Bronchial epithelial cell (primary cell): Measurements from ENCODE around the gene EXOC6B. TPM values are rescaled to one million over a fixed set of nuclear protein-coding genes. Genes with fewer than 3 reads are reported as not detected.

Experiments used
- DNase-seq: peaks from one replicate; pipeline ENCODE4 v3.0.0-alpha.2; 2010; ENCODE audit warnings: low read depth
- FAIRE-seq: peaks from 2 replicates; lab custom pipeline; 2011; peaks lifted over from hg19 to GRCh38; lab: Jason Lieb, UNC
- H3K27me3 ChIP-seq: 2 replicates; pipeline ENCODE4 v1.5.1; 2011; ENCODE audit warnings: low read length; ENCODE audit not compliant: control insufficient read depth, insufficient read depth
- H3K36me3 ChIP-seq: 2 replicates; pipeline ENCODE4 v1.5.1; 2011; ENCODE audit warnings: low read length; ENCODE audit not compliant: control insufficient read depth, insufficient read depth
- H3K4me3 ChIP-seq: 2 replicates; pipeline ENCODE4 v1.5.1; 2011; ENCODE audit warnings: mild to moderate bottlenecking, low read depth, low read length, control low read depth
- total RNA-seq: library from RNA; depleted of rRNA; stranded (reverse); fragments of >200 nt; gene quantifications from 2 replicates; pipeline ENCODE4 v1.2.1, GENCODE V29; 2014
- TF ChIP-seq, protein P1 (sequence below): IDR thresholded peaks from 2 replicates; pipeline ENCODE4 v1.5.1; 2011; ENCODE audit warnings: mild to moderate bottlenecking, moderate library complexity, low read length, control low read depth, inconsistent platforms; ENCODE audit not compliant: insufficient read depth, severe bottlenecking

EXOC6B gene
- total RNA-seq, 1 donor from 2014 or later = 26.9 TPM

DNA sequence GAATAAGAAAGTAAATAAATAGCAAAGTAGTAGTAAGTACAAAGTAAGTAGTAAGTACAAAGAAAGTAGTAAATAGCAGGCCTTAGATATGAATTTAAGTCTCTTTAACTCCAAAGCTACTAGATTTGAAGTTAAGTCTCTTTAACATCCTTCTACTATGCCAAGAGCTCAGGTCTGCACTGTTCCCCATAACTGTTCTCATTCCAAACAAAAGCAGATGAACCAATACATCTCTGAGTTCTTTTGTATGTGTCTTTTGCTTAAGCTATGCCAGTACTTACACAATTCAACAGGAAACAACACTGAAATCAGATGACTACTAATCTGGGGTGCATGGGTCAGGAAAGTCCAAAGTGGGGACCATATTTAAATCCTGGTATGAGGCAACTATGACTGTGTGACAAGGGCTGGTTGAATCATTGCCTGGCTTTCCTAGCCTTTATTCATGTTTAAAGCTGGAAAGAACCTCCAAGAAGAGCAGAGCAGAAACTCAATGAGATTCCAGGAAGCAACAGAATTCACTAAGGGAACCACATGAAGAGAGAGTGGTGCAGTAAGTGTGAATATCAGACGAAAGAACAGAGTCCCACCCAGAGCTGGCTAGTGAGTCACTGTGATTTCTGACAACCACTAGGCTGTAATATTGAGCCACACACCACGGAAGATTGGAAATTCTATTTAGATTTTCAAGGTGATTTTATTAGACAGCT, 627.1 kb downstream of the EXOC6B start:
- TF ChIP-seq, protein P1, sequence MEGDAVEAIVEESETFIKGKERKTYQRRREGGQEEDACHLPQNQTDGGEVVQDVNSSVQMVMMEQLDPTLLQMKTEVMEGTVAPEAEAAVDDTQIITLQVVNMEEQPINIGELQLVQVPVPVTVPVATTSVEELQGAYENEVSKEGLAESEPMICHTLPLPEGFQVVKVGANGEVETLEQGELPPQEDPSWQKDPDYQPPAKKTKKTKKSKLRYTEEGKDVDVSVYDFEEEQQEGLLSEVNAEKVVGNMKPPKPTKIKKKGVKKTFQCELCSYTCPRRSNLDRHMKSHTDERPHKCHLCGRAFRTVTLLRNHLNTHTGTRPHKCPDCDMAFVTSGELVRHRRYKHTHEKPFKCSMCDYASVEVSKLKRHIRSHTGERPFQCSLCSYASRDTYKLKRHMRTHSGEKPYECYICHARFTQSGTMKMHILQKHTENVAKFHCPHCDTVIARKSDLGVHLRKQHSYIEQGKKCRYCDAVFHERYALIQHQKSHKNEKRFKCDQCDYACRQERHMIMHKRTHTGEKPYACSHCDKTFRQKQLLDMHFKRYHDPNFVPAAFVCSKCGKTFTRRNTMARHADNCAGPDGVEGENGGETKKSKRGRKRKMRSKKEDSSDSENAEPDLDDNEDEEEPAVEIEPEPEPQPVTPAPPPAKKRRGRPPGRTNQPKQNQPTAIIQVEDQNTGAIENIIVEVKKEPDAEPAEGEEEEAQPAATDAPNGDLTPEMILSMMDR = peak; percentile 23
- FAIRE-seq = no peak
- H3K36me3 ChIP-seq = no peaks in the 10 kb centered on the region
- H3K27me3 ChIP-seq = no peaks in the 10 kb centered on the region
- H3K4me3 ChIP-seq = no peak overlapping the region
- peak; percentile 83 for DNase-seq

DNA sequence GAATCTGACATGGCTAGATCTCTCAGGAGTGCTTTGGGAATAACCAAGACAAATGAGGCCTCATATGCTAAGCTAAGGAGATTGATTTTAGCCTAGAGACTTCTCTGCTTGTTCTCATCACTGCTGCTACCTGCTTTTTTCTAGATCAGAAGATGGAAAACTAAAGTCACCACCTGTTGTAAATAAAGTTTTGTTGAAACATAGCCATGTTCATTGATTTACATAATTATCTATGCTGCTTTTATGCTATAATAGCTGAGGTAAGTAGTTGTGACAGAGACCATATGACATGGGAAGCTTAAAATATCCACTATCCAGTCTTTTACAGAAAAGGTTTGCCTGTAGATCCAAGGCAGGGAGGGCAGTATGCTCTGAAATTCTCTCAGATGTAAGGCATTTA, 632.1 kb downstream of the EXOC6B start:
- no peaks in the 10 kb centered on the region for H3K36me3 ChIP-seq
- no peak for FAIRE-seq
- no peak for DNase-seq
- no peaks in the 10 kb centered on the region for H3K27me3 ChIP-seq
- TF ChIP-seq, protein P1 = no peak
- H3K4me3 ChIP-seq = no peak overlapping the region

DNA sequence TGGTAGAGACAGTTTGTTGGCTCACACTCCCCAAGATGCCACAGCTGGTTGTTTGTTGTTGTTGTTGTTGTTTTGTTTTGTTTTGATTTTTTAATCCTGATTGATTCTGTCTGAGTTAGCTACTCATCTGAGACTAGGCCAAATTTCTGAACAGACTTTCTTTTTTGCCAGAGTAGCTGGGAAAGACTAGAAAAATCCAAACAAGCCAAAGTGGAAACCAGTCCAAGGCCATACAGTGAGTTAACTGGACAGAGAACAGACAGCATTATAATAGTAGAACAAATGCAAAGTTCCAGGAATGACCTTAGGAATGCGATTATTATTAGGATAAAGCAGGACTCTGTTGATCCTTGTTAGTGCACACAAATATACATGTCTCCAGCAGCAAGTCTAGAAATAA, 634.4 kb downstream of the EXOC6B start:
- no peaks in the 10 kb centered on the region for H3K27me3 ChIP-seq
- H3K4me3 ChIP-seq = no peak overlapping the region
- FAIRE-seq (peak; percentile 23), DNase-seq (no peak)
- H3K36me3 ChIP-seq = peaks cover 1% of the 10 kb centered on the region
- TF ChIP-seq, protein P1 = no peak

DNA sequence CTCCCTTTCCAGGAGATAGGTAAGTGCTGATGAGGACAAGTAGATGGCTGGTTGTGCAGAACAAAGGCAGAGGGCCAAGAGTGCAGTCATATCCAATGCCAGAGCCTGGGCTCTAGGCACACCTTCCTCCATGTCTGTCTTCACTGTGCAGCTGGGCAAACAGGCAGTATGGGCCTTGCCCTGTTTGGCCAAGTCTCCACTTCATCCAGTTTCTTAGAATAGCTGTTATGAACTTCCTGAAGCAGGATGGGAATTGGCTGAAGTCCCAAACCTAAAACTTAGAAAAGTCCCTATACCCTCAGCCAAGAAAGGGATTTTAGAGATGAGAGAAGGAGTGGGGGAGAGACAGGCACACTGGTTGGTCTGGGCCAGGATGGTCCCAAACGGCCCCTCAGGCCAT, 640.6 kb downstream of the EXOC6B start:
- FAIRE-seq (no peak), DNase-seq (no peak)
- H3K27me3 ChIP-seq = no peaks in the 10 kb centered on the region
- TF ChIP-seq, protein P1 = no peak
- H3K36me3 ChIP-seq = peaks cover 1% of the 10 kb centered on the region
- no peak overlapping the region for H3K4me3 ChIP-seq

DNA sequence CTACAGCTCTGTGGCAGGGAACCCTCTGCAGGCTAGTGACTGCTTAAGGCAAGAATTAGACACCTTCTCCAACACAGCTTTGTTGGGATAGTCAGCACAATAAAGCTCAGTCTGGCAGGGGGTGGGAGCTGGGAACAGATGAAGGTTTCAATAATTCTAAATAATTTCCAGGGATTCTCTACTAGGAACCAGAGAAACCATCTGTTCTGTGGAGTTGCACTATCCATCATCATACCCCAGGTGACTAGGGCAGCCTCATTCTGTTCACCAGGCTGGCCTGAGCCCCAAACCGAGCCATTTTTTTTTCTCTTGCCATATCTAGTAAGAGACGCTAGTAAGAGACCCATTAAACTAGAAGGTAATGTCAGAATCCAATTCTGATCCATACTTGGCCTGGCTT, 642.4 kb downstream of the EXOC6B start:
- TF ChIP-seq, protein P1 = no peak
- Histone ChIP-seq H3K4me3 (no peak overlapping the region), H3K27me3 (no peaks in the 10 kb centered on the region), H3K36me3 (peaks cover 1% of the 10 kb centered on the region)
- FAIRE-seq (no peak), DNase-seq (no peak)

DNA sequence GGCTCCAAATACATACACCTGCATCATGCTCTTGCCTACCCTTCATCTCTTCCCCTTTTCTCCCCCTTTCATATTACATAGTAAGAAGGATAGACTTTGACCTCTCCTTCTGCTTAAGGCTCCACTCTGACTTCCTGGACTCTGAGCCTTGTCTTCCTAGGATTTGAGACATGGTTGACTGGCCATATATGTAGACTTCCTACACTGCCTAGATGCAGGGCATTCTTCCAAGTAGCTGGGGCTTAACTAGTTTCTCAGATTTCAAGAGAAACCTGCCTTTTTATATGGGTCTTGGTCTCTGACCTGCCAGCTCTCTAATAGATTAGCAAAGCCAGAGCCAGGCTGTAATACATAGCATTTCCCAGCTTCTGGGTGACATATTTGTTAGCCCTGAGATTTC, 642.8 kb downstream of the EXOC6B start:
- no peak for DNase-seq
- peaks cover 4% of the 10 kb centered on the region for H3K36me3 ChIP-seq
- H3K4me3 ChIP-seq = no peak overlapping the region
- no peak for FAIRE-seq
- no peaks in the 10 kb centered on the region for H3K27me3 ChIP-seq
- TF ChIP-seq, protein P1 = no peak
